ENCODE results near the gene CCDC33. TPM values are rescaled to one million over a fixed set of nuclear protein-coding genes. Genes with fewer than 3 reads are reported as not detected.

Gene CCDC33
- total and polyA plus RNA-seq, 2 donors (not counting 1 experiment from before 2014, with no cell fraction given): not detected

GRCh38 chr15:74377831-74378766 is 142.0 kb downstream of the CCDC33 start:
- CTCF ChIA-PET: interaction anchor here (1.1 to 23.1 kb wide), 9 partner anchors 9 to 255 kb away, joined by 3 to 855 read pairs (median 9); partner anchors contain the start of genes CYP11A1 and SEMA7A
- POLR2A ChIA-PET: interaction anchor here (0.6 to 2.9 kb wide), 4 partner anchors 56 to 395 kb away, joined by 3 to 14 read pairs (median 8); partner anchors contain the start of gene SEMA7A
- peaks cover 11% of the 10 kb centered on the region for H3K79me2 ChIP-seq (ENCODE audit: control insufficient read depth, insufficient read depth, low read length)
- H3K4me2 ChIP-seq (replicated peaks; ENCODE audit: low read depth, low read length, poor library complexity, severe bottlenecking): no peak overlapping the region
- H3K27me3 ChIP-seq (replicated peaks in 1 of 4; ENCODE audit: control extremely low read depth in 1 of 4, control insufficient read depth in 3 of 4, insufficient read depth in 4 of 4, low read length in 3 of 4): no peaks in the 10 kb centered on the region
- no peaks in the 10 kb centered on the region for H4K20me1 ChIP-seq (ENCODE audit: control insufficient read depth, insufficient read depth, low read length, poor library complexity, severe bottlenecking)
- no peaks in the 10 kb centered on the region for H3K36me3 ChIP-seq (replicated peaks in 1 of 2; ENCODE audit: control extremely low read depth in 1 of 2, control insufficient read depth in 1 of 2, extremely low read depth in 1 of 2, insufficient read depth in 2 of 2, low read length in 1 of 2)
- peaks cover 22 to 33% of the 10 kb centered on the region in 2 donors for H3K4me1 ChIP-seq (ENCODE audit: control insufficient read depth in 2 of 2, insufficient read depth in 2 of 2, low read length in 2 of 2)
- Mint-ChIP-seq H3K4me1 (peaks cover 33% of the 10 kb centered on the region), H3K27me3 (no peaks in the 10 kb centered on the region), H3K27ac (no peak overlapping the region), H3K4me3 (no peak overlapping the region), H3K9me3 (ENCODE audit: insufficient read depth) (no peaks in the 10 kb centered on the region)
- H3K9me3 ChIP-seq (ENCODE audit: control extremely low read depth in 1 of 3, control insufficient read depth in 2 of 3, insufficient read depth in 1 of 3, low read length in 2 of 3): no peaks in the 10 kb centered on the region
- intact Hi-C loops (cut with micrococcal nuclease): loop anchor here (10.0 kb wide), 1 partner anchor 1357 kb away; no protein-coding TSS in a partner anchor
- no peak for DNase-seq
- H2AFZ ChIP-seq (ENCODE audit: insufficient read depth, low read depth, low read length, poor library complexity, severe bottlenecking): no peak overlapping the region
- no peak for ATAC-seq (ENCODE audit: low read depth)
- no peak overlapping the region for H3K9ac ChIP-seq (ENCODE audit: low read length)
- no peak overlapping the region for H3K27ac ChIP-seq (ENCODE audit: low read length in 2 of 2)
- WGBS (ENCODE audit: insufficient coverage): 97% methylated on average over 8 of the region's 15 CpGs
- TF ChIP-seq CTCF (IDR thresholded peaks at IDR 0.05) (no peak), EZH2 (IDR thresholded peaks at IDR 0.05; ENCODE audit: borderline replicate concordance, insufficient read depth, low read depth, low read length, poor library complexity, severe bottlenecking) (no peak)
- no peak overlapping the region for H3K4me3 ChIP-seq (ENCODE audit: control extremely low read depth in 1 of 5, extremely low read depth in 1 of 5, insufficient read depth in 1 of 5, low read depth in 2 of 5, low read length in 4 of 5)
